Measurements from ENCODE around the gene NXPH1.

NXPH1 gene

DNA sequence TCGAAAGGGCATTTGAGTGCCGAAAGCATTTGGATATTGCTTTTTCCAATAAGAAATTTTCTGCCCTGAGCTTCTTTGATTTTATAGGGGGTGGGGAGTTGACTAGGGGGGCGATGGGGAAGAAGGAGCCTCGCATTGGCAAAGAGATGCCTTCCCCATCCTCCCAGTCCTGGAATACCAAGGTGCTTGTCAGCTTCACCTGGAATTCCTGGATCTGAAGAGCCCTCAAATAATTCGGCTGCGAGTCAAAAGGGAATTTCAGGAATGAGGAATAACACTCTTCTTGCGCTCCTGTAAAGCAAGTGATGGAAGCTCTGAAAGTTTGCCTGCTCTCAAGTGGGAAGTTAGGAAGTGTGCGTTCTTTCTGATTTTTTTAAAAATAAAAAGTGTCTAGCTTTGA lies 7.3 kb downstream of the NXPH1 start:
- no peak overlapping the region for H3K4me3 Mint-ChIP-seq
- no peak for TF ChIP-seq CTCF (IDR thresholded peaks at IDR 0.05; ENCODE audit: unreplicated experiment in 3 of 3)

DNA sequence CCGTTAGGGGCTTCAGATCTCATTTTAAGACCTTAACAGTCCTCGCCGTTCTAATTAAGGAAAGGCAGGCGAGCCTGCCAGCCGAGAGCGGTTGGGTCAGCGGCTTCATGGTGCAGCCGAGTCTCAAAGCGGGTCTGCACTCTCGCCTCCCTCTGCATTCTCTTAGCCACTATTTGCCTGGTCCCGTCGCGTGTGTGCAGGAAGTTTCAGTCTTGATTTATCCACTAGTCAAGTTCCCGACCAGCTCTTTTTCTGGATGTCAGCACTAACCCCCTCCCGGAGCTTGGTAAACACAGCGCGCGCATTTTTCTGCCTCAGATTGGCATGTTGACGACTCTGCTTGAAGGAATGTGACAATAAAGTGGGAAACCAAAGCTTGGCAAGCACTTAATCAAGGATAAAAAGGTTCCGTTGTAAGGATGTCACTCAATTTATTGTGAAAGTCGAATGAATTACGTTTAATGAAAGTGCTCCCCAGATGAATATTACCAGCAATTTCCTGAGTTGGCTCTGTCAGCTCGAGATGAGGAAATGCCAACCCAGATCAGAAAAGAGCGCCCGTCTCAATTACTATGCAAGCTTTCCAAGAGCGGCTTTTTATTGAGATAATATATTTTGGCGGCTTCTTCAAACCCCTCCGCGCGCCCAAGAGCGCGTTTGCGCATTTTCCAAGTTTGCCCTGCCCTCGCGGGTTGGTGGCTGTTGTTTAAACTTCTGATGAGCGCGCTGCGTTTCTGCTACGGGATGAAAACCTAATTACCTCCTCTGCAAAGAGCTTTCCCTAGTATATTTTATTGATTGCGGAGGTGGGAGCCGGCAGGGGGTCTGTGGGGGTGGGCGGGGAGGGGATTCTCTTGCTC lies 7.9 kb downstream of the NXPH1 start:
- Mint-ChIP-seq H3K4me1 (peaks cover 19% of the 10 kb centered on the region), H3K4me3 (peak overlapping the region in 2 of 3 experiments; percentile 21 to 49), H3K36me3 (ENCODE audit: low read depth) (no peaks in the 10 kb centered on the region), H3K9me3 (peaks cover 6% of the 10 kb centered on the region), H3K27ac (no peak overlapping the region), H3K27me3 (ENCODE audit: low read depth) (peaks cover 100% of the 10 kb centered on the region)
- no peak for TF ChIP-seq CTCF (IDR thresholded peaks at IDR 0.05; ENCODE audit: unreplicated experiment in 3 of 3)

More for the DNA sequence above, 7.3 kb downstream of the NXPH1 start:
- Mint-ChIP-seq H3K36me3 (ENCODE audit: low read depth) (no peaks in the 10 kb centered on the region), H3K9me3 (peaks cover 6% of the 10 kb centered on the region), H3K27ac (no peak overlapping the region), H3K27me3 (ENCODE audit: low read depth) (peaks cover 100% of the 10 kb centered on the region), H3K4me1 (peaks cover 19% of the 10 kb centered on the region)

DNA sequence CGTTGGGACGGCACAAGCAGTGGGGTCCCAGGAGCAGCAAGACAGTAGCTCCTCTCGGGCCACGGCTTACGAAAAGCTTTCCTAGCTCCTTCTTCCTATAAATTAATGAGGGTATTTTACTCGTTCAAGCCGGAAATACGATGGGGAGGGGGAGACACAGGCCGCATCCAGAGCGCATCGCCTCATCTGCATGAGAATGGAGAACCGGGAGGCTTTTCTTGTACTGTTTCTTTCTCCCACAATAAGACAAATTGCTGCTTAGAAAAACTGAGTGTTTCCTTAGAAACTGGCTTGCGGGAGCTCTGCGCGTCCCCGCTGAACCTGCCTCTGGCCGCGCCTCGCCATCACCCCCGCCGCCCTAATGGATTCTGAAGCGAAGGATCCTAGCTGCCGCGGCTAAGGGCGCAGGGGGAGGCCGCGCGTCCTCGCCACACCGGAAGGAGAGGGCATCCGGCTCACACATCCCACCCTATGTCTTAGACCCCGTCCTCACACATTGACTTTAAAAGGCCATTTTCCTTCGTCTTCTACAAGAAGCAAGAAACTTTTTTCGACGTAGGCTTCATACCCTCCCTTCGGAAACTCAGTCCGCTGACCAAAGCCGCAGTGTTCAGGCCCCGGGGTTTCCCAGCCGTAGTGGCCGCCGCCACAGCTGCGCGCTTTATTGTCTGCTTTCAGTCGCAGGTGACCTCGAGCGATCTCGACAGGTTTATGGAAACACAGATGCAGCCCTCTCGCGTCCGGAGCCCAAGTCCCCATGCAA lies 8.8 kb downstream of the NXPH1 start:
- Mint-ChIP-seq H3K4me3 (peak overlapping the region; percentile 67 to 73 (median 69)), H3K9me3 (peaks cover 3% of the 10 kb centered on the region), H3K27ac (no peak overlapping the region), H3K4me1 (peaks cover 19% of the 10 kb centered on the region), H3K36me3 (ENCODE audit: low read depth) (no peaks in the 10 kb centered on the region), H3K27me3 (ENCODE audit: low read depth) (peaks cover 100% of the 10 kb centered on the region)
- no peak for TF ChIP-seq CTCF (IDR thresholded peaks at IDR 0.05; ENCODE audit: unreplicated experiment in 3 of 3)

- Mint-ChIP-seq H3K9me3 (peaks cover 3% of the 10 kb centered on the region), H3K27me3 (ENCODE audit: low read depth) (peaks cover 99% of the 10 kb centered on the region), H3K4me3 (peak overlapping the region; percentile 67 to 73 (median 69)), H3K27ac (no peak overlapping the region), H3K36me3 (ENCODE audit: low read depth) (no peaks in the 10 kb centered on the region), H3K4me1 (peaks cover 19% of the 10 kb centered on the region)
- no peak for TF ChIP-seq CTCF (IDR thresholded peaks at IDR 0.05; ENCODE audit: unreplicated experiment in 3 of 3)
Measured at GRCh38 chr7:8442814-8443304, 9.4 kb downstream of the NXPH1 start.

- H3K27ac Mint-ChIP-seq = no peak overlapping the region
- peaks cover 3% of the 10 kb centered on the region for H3K9me3 Mint-ChIP-seq
- H3K4me1 Mint-ChIP-seq = peaks cover 19% of the 10 kb centered on the region
- H3K4me3 Mint-ChIP-seq = peak overlapping the region; percentile 79 to 83 (median 83)
- H3K27me3 Mint-ChIP-seq (ENCODE audit: low read depth) = peaks cover 89% of the 10 kb centered on the region
- TF ChIP-seq CTCF (IDR thresholded peaks at IDR 0.05; ENCODE audit: unreplicated experiment in 3 of 3) = peak in 2 of 3 experiments; percentile 20 to 22
- no peaks in the 10 kb centered on the region for H3K36me3 Mint-ChIP-seq (ENCODE audit: low read depth)
Measured at GRCh38 chr7:8443576-8444467, 10.4 kb downstream of the NXPH1 start.

Data from nephron (organoid).